ENCODE results near the gene ILDR1.
"Not testable (repeated sequence)": the region's sequence is repeated elsewhere in the genome, so short reads cannot be mapped to it uniquely, and the experiment has no call there.

ILDR1 gene

GRCh38 chr3:121962443-121962842 is 59.6 kb downstream of the ILDR1 start:
- no peaks in the 10 kb centered on the region for H3K36me3 ChIP-seq (ENCODE audit: insufficient read depth, low read depth, low read length)
- H3K4me3 ChIP-seq (ENCODE audit: low read length): no peak overlapping the region
- H3K9me3 ChIP-seq (ENCODE audit: insufficient read depth, low read depth, low read length): no peaks in the 10 kb centered on the region
- no peak overlapping the region for H3K9ac ChIP-seq (ENCODE audit: low read depth, low read length)
- no peaks in the 10 kb centered on the region for H3K4me1 ChIP-seq (ENCODE audit: insufficient read depth, low read length)
- no peaks in the 10 kb centered on the region for H3K27me3 ChIP-seq (ENCODE audit: insufficient read depth, low read length)
- H3K27ac ChIP-seq (ENCODE audit: low read length): no peak overlapping the region

GRCh38 chr3:121961283-121961682 is 60.8 kb downstream of the ILDR1 start:
- no peaks in the 10 kb centered on the region for H3K9me3 ChIP-seq (ENCODE audit: insufficient read depth, low read depth, low read length)
- H3K9ac ChIP-seq (ENCODE audit: low read depth, low read length): no peak overlapping the region
- H3K4me1 ChIP-seq (ENCODE audit: insufficient read depth, low read length): no peaks in the 10 kb centered on the region; the same call in 1 of the 2 replicates
- no peaks in the 10 kb centered on the region for H3K27me3 ChIP-seq (ENCODE audit: insufficient read depth, low read length)
- no peak overlapping the region for H3K27ac ChIP-seq (ENCODE audit: low read length)
- no peaks in the 10 kb centered on the region for H3K36me3 ChIP-seq (ENCODE audit: insufficient read depth, low read depth, low read length)
- no peak overlapping the region for H3K4me3 ChIP-seq (ENCODE audit: low read length)

DNA sequence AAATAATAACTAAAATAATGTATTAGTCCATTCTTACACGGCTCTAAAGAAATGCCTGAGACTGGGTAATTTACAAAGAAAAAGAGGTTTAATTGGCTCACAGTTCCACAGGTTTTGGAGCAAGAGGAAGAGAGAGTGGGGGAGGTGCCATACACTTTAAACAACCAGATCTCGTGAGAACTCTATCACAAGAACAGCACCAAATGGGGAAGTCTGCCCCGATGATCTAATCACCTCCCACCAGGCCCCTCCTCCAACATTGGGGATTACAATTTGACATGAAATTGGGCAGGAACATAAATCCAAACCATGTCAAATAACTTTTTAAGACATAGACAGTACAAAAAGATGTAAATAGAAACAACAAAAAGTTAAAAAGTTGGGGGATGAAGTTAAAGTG is 63.2 kb downstream of the ILDR1 start:
- no peak overlapping the region for H3K9ac ChIP-seq (ENCODE audit: low read depth, low read length)
- no peaks in the 10 kb centered on the region for H3K9me3 ChIP-seq (ENCODE audit: insufficient read depth, low read depth, low read length)
- no peaks in the 10 kb centered on the region for H3K27me3 ChIP-seq (ENCODE audit: insufficient read depth, low read length)
- H3K36me3 ChIP-seq (ENCODE audit: insufficient read depth, low read depth, low read length): no peaks in the 10 kb centered on the region
- no peaks in the 10 kb centered on the region; the same call in 1 of the 2 replicates for H3K4me1 ChIP-seq (ENCODE audit: insufficient read depth, low read length)
- no peak overlapping the region for H3K4me3 ChIP-seq (ENCODE audit: low read length)
- no peak overlapping the region for H3K27ac ChIP-seq (ENCODE audit: low read length)

GRCh38 chr3:121957674-121958415 is 64.2 kb downstream of the ILDR1 start:
- H3K4me1 ChIP-seq (ENCODE audit: insufficient read depth, low read length): no peaks in the 10 kb centered on the region; the same call in 1 of the 2 replicates
- no peak overlapping the region for H3K27ac ChIP-seq (ENCODE audit: low read length)
- no peak overlapping the region for H3K9ac ChIP-seq (ENCODE audit: low read depth, low read length)
- no peaks in the 10 kb centered on the region for H3K27me3 ChIP-seq (ENCODE audit: insufficient read depth, low read length)
- no peaks in the 10 kb centered on the region for H3K9me3 ChIP-seq (ENCODE audit: insufficient read depth, low read depth, low read length)
- H3K4me3 ChIP-seq (ENCODE audit: low read length): no peak overlapping the region
- H3K36me3 ChIP-seq (ENCODE audit: insufficient read depth, low read depth, low read length): no peaks in the 10 kb centered on the region

DNA sequence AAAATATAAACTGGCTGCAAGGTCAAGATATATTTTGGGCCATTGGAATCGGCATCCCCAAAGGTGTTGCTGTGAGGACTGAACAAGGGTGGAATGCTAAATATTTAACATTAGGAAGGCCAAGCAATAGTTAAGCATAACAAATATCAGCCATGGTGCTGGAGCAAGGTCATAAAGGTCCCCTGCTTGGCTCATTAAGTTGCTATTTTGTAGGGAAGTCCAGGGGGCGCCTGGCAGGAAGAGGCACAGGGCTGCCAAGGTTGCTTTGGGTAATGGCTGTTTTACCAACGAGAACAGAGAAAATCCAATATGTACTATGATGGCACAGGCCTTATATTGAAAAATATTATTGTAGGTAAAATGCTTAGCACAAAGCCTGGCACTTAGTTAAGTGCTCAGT is 65.7 kb downstream of the ILDR1 start:
- H3K9ac ChIP-seq (ENCODE audit: low read depth, low read length): no peak overlapping the region
- 0 out of 2 replicates have a peak overlapping the region, but pooled peaks have one; percentile 24 for H3K4me3 ChIP-seq (ENCODE audit: low read length)

GRCh38 chr3:121951291-121951919 is 70.6 kb downstream of the ILDR1 start:
- Histone ChIP-seq H3K27me3 (ENCODE audit: insufficient read depth, low read length) (no peaks in the 10 kb centered on the region), H3K36me3 (ENCODE audit: insufficient read depth, low read depth, low read length) (no peaks in the 10 kb centered on the region), H3K9me3 (ENCODE audit: insufficient read depth, low read depth, low read length) (no peaks in the 10 kb centered on the region), H3K9ac (ENCODE audit: low read depth, low read length) (no peak overlapping the region), H3K4me1 (ENCODE audit: insufficient read depth, low read length) (no peaks in the 10 kb centered on the region; the same call in 1 of the 2 replicates), H3K4me3 (ENCODE audit: low read length) (no peak overlapping the region), H3K27ac (ENCODE audit: low read length) (no peak overlapping the region)

More for the DNA sequence above, 65.7 kb downstream of the ILDR1 start:
- no peaks in the 10 kb centered on the region for H3K27me3 ChIP-seq (ENCODE audit: insufficient read depth, low read length)
- no peaks in the 10 kb centered on the region for H3K36me3 ChIP-seq (ENCODE audit: insufficient read depth, low read depth, low read length)
- H3K4me1 ChIP-seq (ENCODE audit: insufficient read depth, low read length): no peaks in the 10 kb centered on the region; the same call in 1 of the 2 replicates
- no peaks in the 10 kb centered on the region for H3K9me3 ChIP-seq (ENCODE audit: insufficient read depth, low read depth, low read length)
- H3K27ac ChIP-seq (ENCODE audit: low read length): peak overlapping the region; percentile 69

- no peak overlapping the region for H3K27ac ChIP-seq (ENCODE audit: low read length)
- no peaks in the 10 kb centered on the region for H3K27me3 ChIP-seq (ENCODE audit: insufficient read depth, low read length)
- no peaks in the 10 kb centered on the region; the same call in 1 of the 2 replicates for H3K4me1 ChIP-seq (ENCODE audit: insufficient read depth, low read length)
- no peaks in the 10 kb centered on the region for H3K36me3 ChIP-seq (ENCODE audit: insufficient read depth, low read depth, low read length)
- H3K9me3 ChIP-seq (ENCODE audit: insufficient read depth, low read depth, low read length): no peaks in the 10 kb centered on the region
- H3K4me3 ChIP-seq (ENCODE audit: low read length): no peak overlapping the region
- no peak overlapping the region for H3K9ac ChIP-seq (ENCODE audit: low read depth, low read length)
These were observed 73.4 kb downstream of the ILDR1 start for GRCh38 chr3:121948641-121949040.

- Histone ChIP-seq H3K9me3 (ENCODE audit: insufficient read depth, low read depth, low read length) (no peaks in the 10 kb centered on the region), H3K4me3 (ENCODE audit: low read length) (no peak overlapping the region), H3K9ac (ENCODE audit: low read depth, low read length) (no peak overlapping the region), H3K27me3 (ENCODE audit: insufficient read depth, low read length) (no peaks in the 10 kb centered on the region), H3K36me3 (ENCODE audit: insufficient read depth, low read depth, low read length) (no peaks in the 10 kb centered on the region), H3K4me1 (ENCODE audit: insufficient read depth, low read length) (no peaks in the 10 kb centered on the region), H3K27ac (ENCODE audit: low read length) (no peak overlapping the region)
These were observed 78.6 kb downstream of the ILDR1 start for GRCh38 chr3:121943431-121943830.

- Histone ChIP-seq H3K9ac (ENCODE audit: low read depth, low read length) (no peak overlapping the region), H3K27ac (ENCODE audit: low read length) (no peak overlapping the region), H3K9me3 (ENCODE audit: insufficient read depth, low read depth, low read length) (no peaks in the 10 kb centered on the region), H3K4me3 (ENCODE audit: low read length) (no peak overlapping the region), H3K36me3 (ENCODE audit: insufficient read depth, low read depth, low read length) (no peaks in the 10 kb centered on the region), H3K27me3 (ENCODE audit: insufficient read depth, low read length) (no peaks in the 10 kb centered on the region), H3K4me1 (ENCODE audit: insufficient read depth, low read length) (no peaks in the 10 kb centered on the region)
These were observed 79.8 kb downstream of the ILDR1 start for GRCh38 chr3:121942116-121942786.

DNA sequence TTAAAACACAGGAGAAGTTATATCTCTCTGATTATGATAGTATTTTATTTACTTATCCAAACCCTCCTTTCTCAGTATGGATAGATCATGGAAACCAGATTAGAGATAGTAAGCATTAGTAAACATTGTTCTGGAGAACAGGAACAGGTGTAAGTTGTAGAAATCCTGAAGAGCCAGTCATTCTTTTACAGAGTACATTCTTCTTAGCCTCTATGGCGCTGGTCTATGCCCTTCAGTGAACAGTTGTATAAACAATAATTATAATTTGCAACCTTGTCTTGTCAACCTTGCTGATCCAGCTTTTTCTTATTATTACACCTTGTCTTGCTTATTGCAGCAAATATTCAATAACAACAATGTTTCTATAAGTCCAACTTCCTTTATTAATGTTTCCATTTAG is 80.5 kb downstream of the ILDR1 start:
- H3K27ac ChIP-seq (ENCODE audit: low read length): no peak overlapping the region

GRCh38 chr3:121938141-121938855 is 83.7 kb downstream of the ILDR1 start:
- H3K36me3 ChIP-seq (ENCODE audit: insufficient read depth, low read depth, low read length); H3K27me3 ChIP-seq (ENCODE audit: insufficient read depth, low read length); H3K27ac ChIP-seq (ENCODE audit: low read length); H3K4me1 ChIP-seq (ENCODE audit: insufficient read depth, low read length); H3K4me3 ChIP-seq (ENCODE audit: low read length); H3K9ac ChIP-seq (ENCODE audit: low read depth, low read length); H3K9me3 ChIP-seq (ENCODE audit: insufficient read depth, low read depth, low read length): not testable (repeated sequence)

More for the DNA sequence above, 80.5 kb downstream of the ILDR1 start:
- Histone ChIP-seq H3K4me3 (ENCODE audit: low read length) (no peak overlapping the region), H3K4me1 (ENCODE audit: insufficient read depth, low read length) (no peaks in the 10 kb centered on the region), H3K9me3 (ENCODE audit: insufficient read depth, low read depth, low read length) (no peaks in the 10 kb centered on the region), H3K36me3 (ENCODE audit: insufficient read depth, low read depth, low read length) (no peaks in the 10 kb centered on the region), H3K9ac (ENCODE audit: low read depth, low read length) (no peak overlapping the region), H3K27me3 (ENCODE audit: insufficient read depth, low read length) (no peaks in the 10 kb centered on the region)
